Medulla oblongata (tissue), 1 donor: ENCODE results near the gene C1orf21.

Experiments
- DNase-seq: peaks from one replicate; pipeline ENCODE4 v3.0.0-alpha.2; 2015; ENCODE audit errors: extremely low spot score

C1orf21 gene

GRCh38 chr1:184412472-184412871, 25.6 kb downstream of the C1orf21 start:
- no peak for DNase-seq

GRCh38 chr1:184416481-184416880, 29.7 kb downstream of the C1orf21 start:
- no peak for DNase-seq

- no peak for DNase-seq
These were observed 30.1 kb downstream of the C1orf21 start for GRCh38 chr1:184416946-184417345.

- DNase-seq = no peak
These were observed 31.1 kb downstream of the C1orf21 start for GRCh38 chr1:184417916-184418315.

GRCh38 chr1:184418652-184419349, 32.0 kb downstream of the C1orf21 start:
- DNase-seq = no peak

- no peak for DNase-seq
These were observed 32.7 kb downstream of the C1orf21 start for GRCh38 chr1:184419350-184420161.

GRCh38 chr1:184422490-184423233, 35.8 kb downstream of the C1orf21 start:
- DNase-seq = no peak

GRCh38 chr1:184423649-184424048, 36.8 kb downstream of the C1orf21 start:
- no peak for DNase-seq

- DNase-seq = no peak
These were observed 37.3 kb downstream of the C1orf21 start for GRCh38 chr1:184424157-184424556.

- DNase-seq = no peak
These were observed 38.1 kb downstream of the C1orf21 start for GRCh38 chr1:184424945-184425344.

GRCh38 chr1:184425449-184426277, 38.8 kb downstream of the C1orf21 start:
- no peak for DNase-seq

GRCh38 chr1:184426278-184426674, 39.4 kb downstream of the C1orf21 start:
- DNase-seq = no peak

- DNase-seq = no peak
These were observed 40.9 kb downstream of the C1orf21 start for GRCh38 chr1:184427722-184428121.

GRCh38 chr1:184428604-184429003, 41.8 kb downstream of the C1orf21 start:
- no peak for DNase-seq

GRCh38 chr1:184429335-184429734, 42.5 kb downstream of the C1orf21 start:
- DNase-seq = no peak

GRCh38 chr1:184433956-184434502, 47.2 kb downstream of the C1orf21 start:
- no peak for DNase-seq

- no peak for DNase-seq
These were observed 50.5 kb downstream of the C1orf21 start for GRCh38 chr1:184437291-184437690.

GRCh38 chr1:184438363-184438762, 51.5 kb downstream of the C1orf21 start:
- DNase-seq = no peak

- DNase-seq = no peak
These were observed 55.4 kb downstream of the C1orf21 start for GRCh38 chr1:184442260-184442659.

GRCh38 chr1:184443201-184443600, 56.4 kb downstream of the C1orf21 start:
- no peak for DNase-seq

- DNase-seq = no peak
These were observed 56.8 kb downstream of the C1orf21 start for GRCh38 chr1:184443624-184444023.
